Activated CD8-positive, alpha-beta T cell treated with anti-CD3 and anti-CD28 coated beads for 36 hours (primary cell): Measurements from ENCODE around the gene ATP10A. TPM values are rescaled to one million over a fixed set of nuclear protein-coding genes. Genes with fewer than 3 reads are reported as not detected.

Experiments used
- ATAC-seq: fragments of 200-7000 bp; cut with Tn5 transposase; one replicate; pipeline ENCODE4 v1.10.0; 2021; ENCODE audit warnings: mild to moderate bottlenecking, moderate library complexity
- CTCF ChIA-PET: fragments of 350-600 bp; sonication (Branson Sonifier 250); formaldehyde crosslinking; loops from one replicate; lab custom pipeline; 2021; ENCODE audit warnings: antibody characterized with exemption; lab: Charles Lee
- POLR2A ChIA-PET: fragments of 350-600 bp; sonication (Branson Sonifier 250); formaldehyde crosslinking; loops from one replicate; lab custom pipeline; 2021; ENCODE audit warnings: antibody characterized with exemption; lab: Charles Lee
- DNase-seq: peaks from one replicate; pipeline ENCODE4 v3.0.0-alpha.2; 2020
- H3K27ac Mint-ChIP-seq: one replicate; pipeline ENCODE4 v1.8.0; 2021; ENCODE audit warnings: mild to moderate bottlenecking, mixed read lengths
- H3K27me3 Mint-ChIP-seq: one replicate; pipeline ENCODE4 v1.8.0; 2021; ENCODE audit warnings: mixed read lengths
- H3K36me3 Mint-ChIP-seq: one replicate; pipeline ENCODE4 v1.8.0; 2021; ENCODE audit warnings: low read depth, mixed read lengths
- H3K4me1 Mint-ChIP-seq: one replicate; pipeline ENCODE4 v1.8.0; 2021; ENCODE audit warnings: low read depth, mixed read lengths
- H3K4me3 Mint-ChIP-seq: one replicate; pipeline ENCODE4 v1.8.0; 2021; ENCODE audit warnings: mild to moderate bottlenecking, moderate library complexity, mixed read lengths
- H3K9me3 Mint-ChIP-seq: one replicate; pipeline ENCODE4 v1.8.0; 2021; ENCODE audit warnings: mixed read lengths
- CTCF ChIP-seq: fragments of 200-600 bp; IDR thresholded peaks from one replicate; pipeline ENCODE4 v1.8.0; 2022; ENCODE audit warnings: antibody characterized with exemption, mild to moderate bottlenecking
- intact Hi-C: fragments of 100-400 bp; cut with micrococcal nuclease; formaldehyde crosslinking; loops from one replicate; pipeline ENCODE4 v1.10.0; 2022
- total RNA-seq, 2 experiments: library from RNA; stranded (reverse); gene quantifications; one replicate each; pipeline ENCODE4 v1.2.3, GENCODE V29; 2021

Gene ATP10A
- total RNA-seq, 2 experiments from 2014 or later, result 17.8 to 21.0 TPM

GRCh38 chr15:25678500-25678855 is 184.6 kb downstream of the ATP10A start:
- Mint-ChIP-seq H3K27ac (no peak overlapping the region), H3K4me1 (no peaks in the 10 kb centered on the region), H3K9me3 (no peaks in the 10 kb centered on the region), H3K4me3 (no peak overlapping the region), H3K27me3 (no peaks in the 10 kb centered on the region), H3K36me3 (peaks cover 19% of the 10 kb centered on the region)
- ChIA-PET CTCF (no interaction called here), POLR2A (no interaction called here)
- no peak for TF ChIP-seq CTCF
- no peak for ATAC-seq
- no peak for DNase-seq
- intact Hi-C loops, result no loop called here

GRCh38 chr15:25677719-25678499 is 185.2 kb downstream of the ATP10A start:
- Mint-ChIP-seq H3K36me3 (peaks cover 15% of the 10 kb centered on the region), H3K9me3 (no peaks in the 10 kb centered on the region), H3K4me1 (no peaks in the 10 kb centered on the region), H3K27me3 (no peaks in the 10 kb centered on the region), H3K27ac (no peak overlapping the region), H3K4me3 (no peak overlapping the region)
- TF ChIP-seq CTCF, result no peak
- ChIA-PET CTCF (interaction anchor here (0.8 to 2.4 kb wide), 2 partner anchors 32 to 95 kb away, joined by 3 to 6 read pairs; no protein-coding TSS in a partner anchor), POLR2A (no interaction called here)
- ATAC-seq (no peak), DNase-seq (no peak)
- intact Hi-C loops, result no loop called here

GRCh38 chr15:25676070-25676469 is 187.1 kb downstream of the ATP10A start:
- Mint-ChIP-seq H3K36me3 (peaks cover 13% of the 10 kb centered on the region), H3K4me3 (no peak overlapping the region), H3K27me3 (peaks cover 2% of the 10 kb centered on the region), H3K9me3 (peaks cover 4% of the 10 kb centered on the region), H3K4me1 (peaks cover 2% of the 10 kb centered on the region), H3K27ac (no peak overlapping the region)
- no peak for TF ChIP-seq CTCF
- CTCF ChIA-PET, result interaction anchor here (2.4 kb wide), 1 partner anchor 34 kb away, joined by 6 read pairs; no protein-coding TSS in a partner anchor
- DNase-seq, result no peak
- intact Hi-C loops, result no loop called here
- ATAC-seq, result no peak
- POLR2A ChIA-PET, result interaction anchor here (1.7 kb wide), 1 partner anchor 17 kb away, joined by 4 read pairs; no protein-coding TSS in a partner anchor

GRCh38 chr15:25675396-25675795 is 187.7 kb downstream of the ATP10A start:
- ChIA-PET CTCF (interaction anchor here (2.4 kb wide), 1 partner anchor 35 kb away, joined by 6 read pairs; no protein-coding TSS in a partner anchor), POLR2A (no interaction called here)
- H3K27me3 Mint-ChIP-seq, result peaks cover 8% of the 10 kb centered on the region
- no peak for ATAC-seq
- H3K27ac Mint-ChIP-seq, result no peak overlapping the region
- H3K36me3 Mint-ChIP-seq, result peaks cover 8% of the 10 kb centered on the region
- DNase-seq, result no peak
- intact Hi-C loops, result no loop called here
- no peak overlapping the region for H3K4me3 Mint-ChIP-seq
- no peak for TF ChIP-seq CTCF
- H3K9me3 Mint-ChIP-seq, result peaks cover 4% of the 10 kb centered on the region
- H3K4me1 Mint-ChIP-seq, result peaks cover 2% of the 10 kb centered on the region

- POLR2A ChIA-PET, result no interaction called here
- Mint-ChIP-seq H3K4me1 (peaks cover 2% of the 10 kb centered on the region), H3K27me3 (peaks cover 12% of the 10 kb centered on the region), H3K36me3 (peaks cover 4% of the 10 kb centered on the region), H3K27ac (no peak overlapping the region), H3K4me3 (no peak overlapping the region), H3K9me3 (peaks cover 4% of the 10 kb centered on the region)
- intact Hi-C loops, result no loop called here
- DNase-seq, result no peak
- CTCF ChIA-PET, result no interaction called here
- no peak for ATAC-seq
- TF ChIP-seq CTCF, result no peak
Measured at GRCh38 chr15:25674913-25675312, 188.2 kb downstream of the ATP10A start.
